Trophoblast cell (in vitro differentiated cells and primary cell): Measurements from ENCODE around the gene QRSL1.

ENCODE experiments used
- DNase-seq, 2 donors: peaks; one replicate each; pipeline ENCODE4 v3.0.0-alpha.2; 2016
- H2AFZ ChIP-seq: 2 replicates; pipeline ENCODE4 v1.6.1; 2013; ENCODE audit warnings: low read length, moderate library complexity, mild to moderate bottlenecking; ENCODE audit not compliant: insufficient read depth, poor library complexity
- H2AK5ac ChIP-seq: 2 replicates; pipeline ENCODE4 v1.6.1; 2013; ENCODE audit warnings: mild to moderate bottlenecking, low read length
- H2BK120ac ChIP-seq: 2 replicates; pipeline ENCODE4 v1.6.1; 2013; ENCODE audit warnings: low read length, mild to moderate bottlenecking, moderate library complexity; ENCODE audit not compliant: insufficient read depth, poor library complexity
- H2BK12ac ChIP-seq: 2 replicates; pipeline ENCODE4 v1.6.1; 2013; ENCODE audit warnings: mild to moderate bottlenecking, low read length, moderate library complexity
- H2BK5ac ChIP-seq: 2 replicates; pipeline ENCODE4 v1.6.1; 2013; ENCODE audit warnings: low read length, low read depth, moderate library complexity, mild to moderate bottlenecking; ENCODE audit not compliant: poor library complexity
- H3K14ac ChIP-seq: 2 replicates; pipeline ENCODE4 v1.6.1; 2013; ENCODE audit warnings: mild to moderate bottlenecking, low read length
- H3K18ac ChIP-seq: 2 replicates; pipeline ENCODE4 v1.6.1; 2013; ENCODE audit warnings: mild to moderate bottlenecking, low read length
- H3K23ac ChIP-seq: 2 replicates; pipeline ENCODE4 v1.6.1; 2013; ENCODE audit warnings: low read length
- H3K27ac ChIP-seq: 2 replicates; pipeline ENCODE4 v1.5.1; 2013; ENCODE audit warnings: low read depth, mild to moderate bottlenecking, inconsistent platforms, low read length, moderate library complexity
- H3K27me3 ChIP-seq: 2 replicates; pipeline ENCODE4 v1.6.1; 2013; ENCODE audit warnings: inconsistent platforms, mild to moderate bottlenecking, low read length, moderate library complexity; ENCODE audit not compliant: insufficient read depth
- H3K36me3 ChIP-seq, 2 experiments: 1 replicate in 1 of 2; 2 replicates in 1 of 2; pipeline ENCODE4 v1.6.1; 2013; ENCODE audit warnings: low read length in 2 of 2, mild to moderate bottlenecking in 2 of 2, moderate library complexity in 1 of 2; ENCODE audit not compliant: insufficient read depth in 2 of 2, control insufficient read depth in 1 of 2
- H3K4ac ChIP-seq: 2 replicates; pipeline ENCODE4 v1.6.1; 2013; ENCODE audit warnings: low read depth, mild to moderate bottlenecking, low read length, moderate library complexity
- H3K4me1 ChIP-seq, 2 experiments: 1 replicate in 1 of 2; 2 replicates in 1 of 2; pipeline ENCODE4 v1.6.1; 2013; ENCODE audit warnings: low read length in 2 of 2, mild to moderate bottlenecking in 2 of 2, moderate library complexity in 1 of 2; ENCODE audit not compliant: insufficient read depth in 2 of 2, control insufficient read depth in 1 of 2
- H3K4me2 ChIP-seq: 2 replicates; pipeline ENCODE4 v1.6.1; 2013; ENCODE audit warnings: inconsistent platforms, mild to moderate bottlenecking, low read length, moderate library complexity
- H3K4me3 ChIP-seq: 2 replicates; pipeline ENCODE4 v1.5.1; 2013; ENCODE audit warnings: mild to moderate bottlenecking, low read depth, low read length, inconsistent platforms
- H3K79me1 ChIP-seq: one replicate; pipeline ENCODE4 v1.6.1; 2013; ENCODE audit warnings: low read length
- H3K79me2 ChIP-seq: 2 replicates; pipeline ENCODE4 v1.6.1; 2013; ENCODE audit warnings: low read length, mild to moderate bottlenecking; ENCODE audit not compliant: control insufficient read depth, insufficient read depth, poor library complexity
- H3K9ac ChIP-seq: 2 replicates; pipeline ENCODE4 v1.6.1; 2013; ENCODE audit warnings: mild to moderate bottlenecking, low read length
- H3K9me3 ChIP-seq: 2 replicates; pipeline ENCODE4 v1.6.1; 2013; ENCODE audit warnings: low read depth, mild to moderate bottlenecking, control low read depth, inconsistent platforms, low read length; ENCODE audit not compliant: insufficient read depth
- H4K12ac ChIP-seq: 2 replicates; pipeline ENCODE4 v1.6.1; 2013; ENCODE audit warnings: low read depth, mild to moderate bottlenecking, low read length, moderate library complexity
- H4K8ac ChIP-seq: 2 replicates; pipeline ENCODE4 v1.6.1; 2013; ENCODE audit warnings: low read depth, mild to moderate bottlenecking, low read length, moderate library complexity
- H4K91ac ChIP-seq: one replicate; pipeline ENCODE4 v1.6.1; 2013; ENCODE audit warnings: low read depth, mild to moderate bottlenecking, low read length, moderate library complexity
- WGBS: extraction: QIAGEN DNeasy Blood & Tissue Kit; methylation state at CpG from one replicate; pipeline ENCODE4 v1.1.7; 2013; ENCODE audit warnings: missing lambda C conversion rate; ENCODE audit not compliant: insufficient read length, insufficient coverage; ENCODE audit errors: extremely low coverage; 5-methylcytosine and 5-hydroxymethylcytosine counted together

The QRSL1 gene

GRCh38 chr6:106702046-106702445 lies 72.7 kb downstream of the QRSL1 start:
- no peak overlapping the region for H3K27ac ChIP-seq
- no peak overlapping the region for H4K91ac ChIP-seq
- H3K18ac ChIP-seq, result no peak overlapping the region
- H3K4me3 ChIP-seq, result no peak overlapping the region
- H2BK120ac ChIP-seq, result no peak overlapping the region
- no peaks in the 10 kb centered on the region for H3K36me3 ChIP-seq
- no peak overlapping the region for H3K4me2 ChIP-seq
- no peaks in the 10 kb centered on the region for H3K79me1 ChIP-seq
- no CpG with 5 or more reads among the region's 4 CpGs for WGBS
- H2AK5ac ChIP-seq, result no peak overlapping the region
- H4K8ac ChIP-seq, result no peak overlapping the region
- H2BK5ac ChIP-seq, result no peak overlapping the region
- no peak overlapping the region for H4K12ac ChIP-seq
- DNase-seq, result no peak
- no peak overlapping the region for H2AFZ ChIP-seq
- no peak overlapping the region for H2BK12ac ChIP-seq
- H3K4me1 ChIP-seq, result no peaks in the 10 kb centered on the region
- H3K14ac ChIP-seq, result no peak overlapping the region
- H3K4ac ChIP-seq, result no peak overlapping the region
- peaks cover 4% of the 10 kb centered on the region for H3K9me3 ChIP-seq
- no peak overlapping the region for H3K23ac ChIP-seq
- H3K79me2 ChIP-seq, result no peaks in the 10 kb centered on the region
- no peak overlapping the region for H3K9ac ChIP-seq
- no peaks in the 10 kb centered on the region for H3K27me3 ChIP-seq

DNA sequence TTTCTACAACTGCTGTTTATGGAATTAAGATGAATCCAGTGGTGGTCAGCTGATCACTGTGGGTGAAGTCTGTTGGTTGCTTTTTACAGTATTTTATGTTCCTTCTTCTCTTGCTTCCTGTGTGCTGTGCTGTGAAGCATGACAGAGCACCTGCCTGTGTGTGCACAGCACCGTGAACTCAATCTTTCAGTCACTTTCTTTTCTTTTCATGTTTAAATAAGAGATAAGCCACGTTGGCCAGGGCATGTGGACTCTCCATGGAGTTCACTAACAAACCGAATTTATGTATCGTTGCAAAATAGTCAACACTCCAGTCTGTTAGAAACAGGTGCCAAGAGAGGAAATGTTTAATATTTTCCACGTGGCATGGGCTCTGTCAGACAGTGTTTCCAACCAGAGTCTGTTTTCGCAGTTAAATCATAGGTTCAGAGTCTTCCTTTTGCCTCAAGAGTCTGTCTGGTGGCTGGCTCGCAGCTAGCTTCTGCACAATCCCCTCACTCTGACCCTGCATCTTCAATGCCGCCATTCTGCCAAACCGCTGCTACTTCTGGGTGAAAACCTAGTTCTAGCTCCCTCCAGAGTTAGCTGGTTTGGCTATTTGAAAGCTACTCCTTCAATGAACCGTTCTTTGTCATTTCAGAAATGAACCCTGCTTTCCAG lies 73.2 kb downstream of the QRSL1 start:
- Histone ChIP-seq H3K4me1 (no peaks in the 10 kb centered on the region), H3K23ac (no peak overlapping the region), H3K9ac (no peak overlapping the region), H2BK120ac (no peak overlapping the region), H3K27me3 (no peaks in the 10 kb centered on the region), H4K91ac (no peak overlapping the region), H3K27ac (no peak overlapping the region), H3K79me2 (no peaks in the 10 kb centered on the region), H3K36me3 (no peaks in the 10 kb centered on the region), H3K18ac (no peak overlapping the region), H3K9me3 (peaks cover 4% of the 10 kb centered on the region), H3K4me2 (no peak overlapping the region), H4K8ac (no peak overlapping the region), H2BK12ac (no peak overlapping the region), H4K12ac (no peak overlapping the region), H2AK5ac (no peak overlapping the region), H3K79me1 (no peaks in the 10 kb centered on the region), H2AFZ (no peak overlapping the region), H3K4me3 (no peak overlapping the region), H2BK5ac (no peak overlapping the region), H3K4ac (no peak overlapping the region), H3K14ac (no peak overlapping the region)
- no CpG with 5 or more reads among the region's 10 CpGs for WGBS
- DNase-seq, result no peak

GRCh38 chr6:106704327-106704726 lies 74.9 kb downstream of the QRSL1 start:
- Histone ChIP-seq H3K4me3 (no peak overlapping the region), H3K14ac (no peak overlapping the region), H4K8ac (no peak overlapping the region), H2AFZ (no peak overlapping the region), H3K9me3 (peaks cover 4% of the 10 kb centered on the region), H3K4ac (no peak overlapping the region), H4K91ac (no peak overlapping the region), H3K4me1 (no peaks in the 10 kb centered on the region), H3K9ac (no peak overlapping the region), H3K27me3 (no peaks in the 10 kb centered on the region), H3K18ac (no peak overlapping the region), H2BK5ac (no peak overlapping the region), H4K12ac (no peak overlapping the region), H3K79me1 (no peaks in the 10 kb centered on the region), H2BK12ac (no peak overlapping the region), H3K27ac (no peak overlapping the region), H3K23ac (no peak overlapping the region), H2AK5ac (no peak overlapping the region), H3K36me3 (no peaks in the 10 kb centered on the region), H2BK120ac (no peak overlapping the region), H3K4me2 (no peak overlapping the region), H3K79me2 (no peaks in the 10 kb centered on the region)
- no peak for DNase-seq
- no CpG with 5 or more reads among the region's 4 CpGs for WGBS

GRCh38 chr6:106705156-106705555 lies 75.8 kb downstream of the QRSL1 start:
- H3K18ac ChIP-seq, result no peak overlapping the region
- no peak overlapping the region for H3K4me3 ChIP-seq
- no peak overlapping the region for H3K27ac ChIP-seq
- H3K9me3 ChIP-seq, result peaks cover 4% of the 10 kb centered on the region
- no peak overlapping the region for H3K4me2 ChIP-seq
- WGBS, result no CpG with 5 or more reads among the region's 6 CpGs
- H2AFZ ChIP-seq, result no peak overlapping the region
- H3K14ac ChIP-seq, result no peak overlapping the region
- no peak overlapping the region for H2AK5ac ChIP-seq
- H3K4me1 ChIP-seq, result no peaks in the 10 kb centered on the region
- H3K4ac ChIP-seq, result no peak overlapping the region
- H4K8ac ChIP-seq, result no peak overlapping the region
- no peak overlapping the region for H2BK12ac ChIP-seq
- H2BK120ac ChIP-seq, result no peak overlapping the region
- no peak overlapping the region for H4K91ac ChIP-seq
- H3K9ac ChIP-seq, result no peak overlapping the region
- no peaks in the 10 kb centered on the region for H3K79me2 ChIP-seq
- H3K27me3 ChIP-seq, result no peaks in the 10 kb centered on the region
- no peaks in the 10 kb centered on the region for H3K36me3 ChIP-seq
- no peak overlapping the region for H4K12ac ChIP-seq
- DNase-seq, result no peak
- H3K79me1 ChIP-seq, result no peaks in the 10 kb centered on the region
- H3K23ac ChIP-seq, result no peak overlapping the region
- H2BK5ac ChIP-seq, result no peak overlapping the region
